Vagina (tissue), 2 donors: ENCODE measurements around the gene GNG2. TPM values are rescaled to one million over a fixed set of nuclear protein-coding genes. Genes with fewer than 3 reads are reported as not detected.

Experiments
- DNase-seq, 2 donors: peaks; one replicate each; pipeline ENCODE4 v3.0.0-alpha.2; 2017; ENCODE audit errors: extremely low spot score in 2 of 2
- H3K27ac ChIP-seq: fragments of 200-600 bp; sonication (generic); one replicate; pipeline ENCODE4 v1.5.1; 2019
- H3K27me3 ChIP-seq: fragments of 200-600 bp; sonication (generic); one replicate; pipeline ENCODE4 v1.5.1; 2019
- H3K36me3 ChIP-seq, 2 donors: fragments of 200-600 bp; sonication (generic); one replicate each; pipeline ENCODE4 v1.5.1; 2017 to 2019
- H3K4me1 ChIP-seq: fragments of 200-600 bp; sonication (generic); one replicate; pipeline ENCODE4 v1.5.1; 2019
- H3K4me3 ChIP-seq, 2 donors: fragments of 200-600 bp; sonication (generic); 1 replicate in 1 of 2; 2 replicates in 1 of 2; pipeline ENCODE4 v1.5.1; 2016 to 2019
- H3K9me3 ChIP-seq: fragments of 200-600 bp; sonication (generic); one replicate; pipeline ENCODE4 v1.5.1; 2019
- CTCF ChIP-seq, 3 experiments: fragments of 450-650 bp in 2 of 3; fragments of 200-600 bp in 1 of 3; sonication (generic) in 1 of 3; IDR thresholded peaks; one replicate each; pipeline ENCODE4 v1.5.1; 2017 to 2019; ENCODE audit warnings: antibody characterized with exemption in 3 of 3, mild to moderate bottlenecking in 2 of 3, moderate library complexity in 2 of 3
- POLR2A ChIP-seq, 2 donors: fragments of 450-650 bp; IDR thresholded peaks; one replicate each; pipeline ENCODE4 v1.6.1; 2017; ENCODE audit warnings: antibody characterized with exemption in 2 of 2, mild to moderate bottlenecking in 2 of 2, moderate library complexity in 2 of 2
- POLR2AphosphoS5 ChIP-seq, 2 donors: sonication (generic); formaldehyde crosslinking; IDR thresholded peaks; one replicate each; pipeline ENCODE4 v1.9.0; 2017; ENCODE audit warnings: antibody characterized with exemption in 2 of 2, mild to moderate bottlenecking in 2 of 2, low read depth in 1 of 2; ENCODE audit not compliant: insufficient read depth in 1 of 2
- intact Hi-C: fragments of 100-400 bp; cut with DNase I; formaldehyde crosslinking; loops from one replicate; pipeline ENCODE4 v1.15.1; 2023
- total RNA-seq: library from RNA; depleted of rRNA; stranded (reverse); fragments of >200 nt; gene quantifications from one replicate; pipeline ENCODE4 v1.2.3, GENCODE V29; 2016

GNG2 gene
- total RNA-seq, 1 donor from 2014 or later: 12.8 TPM

GRCh38 chr14:52014601-52015267 is 154.3 kb downstream of the GNG2 start:
- no peaks in the 10 kb centered on the region for H3K27me3 ChIP-seq
- peaks cover 0 to 21% of the 10 kb centered on the region in 2 donors for H3K36me3 ChIP-seq
- H3K4me1 ChIP-seq: peaks cover 13% of the 10 kb centered on the region
- intact Hi-C loops: no loop called here
- H3K4me3 ChIP-seq: no peak overlapping the region
- H3K9me3 ChIP-seq: no peaks in the 10 kb centered on the region
- no peak overlapping the region for H3K27ac ChIP-seq
- DNase-seq: no peak
- no peak for TF ChIP-seq CTCF (IDR thresholded peaks at IDR 0.05)
- TF ChIP-seq POLR2AphosphoS5 (IDR thresholded peaks at IDR 0.05; ENCODE audit: insufficient read depth in 1 of 2, low read depth in 1 of 2): no peak
- TF ChIP-seq POLR2A (IDR thresholded peaks at IDR 0.05): no peak

GRCh38 chr14:52015411-52016030 is 155.1 kb downstream of the GNG2 start:
- intact Hi-C loops: no loop called here
- peaks cover 0 to 13% of the 10 kb centered on the region in 2 donors for H3K36me3 ChIP-seq

GRCh38 chr14:52018252-52018651 is 157.8 kb downstream of the GNG2 start:
- Histone ChIP-seq H3K4me3 (no peak overlapping the region), H3K9me3 (no peaks in the 10 kb centered on the region), H3K36me3 (no peaks in the 10 kb centered on the region), H3K27me3 (no peaks in the 10 kb centered on the region), H3K4me1 (peaks cover 13% of the 10 kb centered on the region), H3K27ac (no peak overlapping the region)
- intact Hi-C loops: no loop called here
- TF ChIP-seq POLR2A (IDR thresholded peaks at IDR 0.05) (no peak), CTCF (IDR thresholded peaks at IDR 0.05) (no peak), POLR2AphosphoS5 (IDR thresholded peaks at IDR 0.05; ENCODE audit: insufficient read depth in 1 of 2, low read depth in 1 of 2) (no peak)
- no peak for DNase-seq

More at GRCh38 chr14:52015411-52016030, 155.1 kb downstream of the GNG2 start:
- H3K9me3 ChIP-seq: no peaks in the 10 kb centered on the region
- no peaks in the 10 kb centered on the region for H3K27me3 ChIP-seq
- no peak for TF ChIP-seq POLR2A (IDR thresholded peaks at IDR 0.05)
- TF ChIP-seq POLR2AphosphoS5 (IDR thresholded peaks at IDR 0.05; ENCODE audit: insufficient read depth in 1 of 2, low read depth in 1 of 2): no peak
- no peak for TF ChIP-seq CTCF (IDR thresholded peaks at IDR 0.05)
- peaks cover 13% of the 10 kb centered on the region for H3K4me1 ChIP-seq
- no peak for DNase-seq
- H3K4me3 ChIP-seq: no peak overlapping the region
- no peak overlapping the region for H3K27ac ChIP-seq

GRCh38 chr14:52018970-52019369 is 158.6 kb downstream of the GNG2 start:
- no peak for DNase-seq
- no peak overlapping the region for H3K4me3 ChIP-seq
- intact Hi-C loops: no loop called here
- no peaks in the 10 kb centered on the region for H3K9me3 ChIP-seq
- H3K27me3 ChIP-seq: no peaks in the 10 kb centered on the region
- H3K4me1 ChIP-seq: peaks cover 12% of the 10 kb centered on the region
- no peak overlapping the region for H3K27ac ChIP-seq
- no peak for TF ChIP-seq POLR2AphosphoS5 (IDR thresholded peaks at IDR 0.05; ENCODE audit: insufficient read depth in 1 of 2, low read depth in 1 of 2)
- no peak for TF ChIP-seq POLR2A (IDR thresholded peaks at IDR 0.05)
- no peak for TF ChIP-seq CTCF (IDR thresholded peaks at IDR 0.05)
- no peaks in the 10 kb centered on the region for H3K36me3 ChIP-seq

Other genes with a start within 250 kb of the GNG2 start
- gene FRMD6, start 208.7 kb upstream of the GNG2 start, total RNA-seq: 114 TPM
- gene RTRAF, start 128.9 kb downstream of the GNG2 start, total RNA-seq: 35.4 TPM
- gene NID2, start 208.4 kb downstream of the GNG2 start, total RNA-seq: 20.1 TPM